ENCODE measurements around the gene GLIS2.

GLIS2 gene

GRCh38 chr16:4385789-4386450, 70.1 kb downstream of the GLIS2 start:
- DNase-seq = no peak

- DNase-seq = no peak
Measured at GRCh38 chr16:4386451-4386805, 70.6 kb downstream of the GLIS2 start.

GRCh38 chr16:4386951-4387565, 71.2 kb downstream of the GLIS2 start:
- DNase-seq = no peak

- DNase-seq = no peak
Measured at GRCh38 chr16:4387781-4388180, 71.9 kb downstream of the GLIS2 start.

- DNase-seq = no peak
Measured at GRCh38 chr16:4388271-4389021, 72.6 kb downstream of the GLIS2 start.
